Measurements from ENCODE around the gene XYLT1.

DNA sequence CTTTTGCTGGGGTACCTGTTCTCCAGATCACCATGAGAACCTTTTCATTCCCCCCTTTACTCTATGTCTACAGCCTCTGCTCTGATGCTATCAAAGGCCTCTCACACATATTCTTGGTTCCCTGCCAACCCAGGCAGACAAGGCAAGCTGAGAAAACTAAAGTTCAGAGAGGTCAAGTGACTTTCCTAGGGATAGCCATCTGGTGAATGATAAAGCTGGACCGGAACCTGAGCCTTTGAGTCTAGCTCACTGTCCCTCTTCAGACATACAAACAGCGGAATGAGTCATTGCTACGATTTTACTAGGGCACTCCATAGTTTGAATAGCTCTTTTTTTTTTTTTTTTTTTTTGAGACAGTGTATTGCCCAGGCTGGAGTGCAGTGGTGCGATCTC lies 73.3 kb downstream of the XYLT1 start:
- TF ChIP-seq, protein P1, sequence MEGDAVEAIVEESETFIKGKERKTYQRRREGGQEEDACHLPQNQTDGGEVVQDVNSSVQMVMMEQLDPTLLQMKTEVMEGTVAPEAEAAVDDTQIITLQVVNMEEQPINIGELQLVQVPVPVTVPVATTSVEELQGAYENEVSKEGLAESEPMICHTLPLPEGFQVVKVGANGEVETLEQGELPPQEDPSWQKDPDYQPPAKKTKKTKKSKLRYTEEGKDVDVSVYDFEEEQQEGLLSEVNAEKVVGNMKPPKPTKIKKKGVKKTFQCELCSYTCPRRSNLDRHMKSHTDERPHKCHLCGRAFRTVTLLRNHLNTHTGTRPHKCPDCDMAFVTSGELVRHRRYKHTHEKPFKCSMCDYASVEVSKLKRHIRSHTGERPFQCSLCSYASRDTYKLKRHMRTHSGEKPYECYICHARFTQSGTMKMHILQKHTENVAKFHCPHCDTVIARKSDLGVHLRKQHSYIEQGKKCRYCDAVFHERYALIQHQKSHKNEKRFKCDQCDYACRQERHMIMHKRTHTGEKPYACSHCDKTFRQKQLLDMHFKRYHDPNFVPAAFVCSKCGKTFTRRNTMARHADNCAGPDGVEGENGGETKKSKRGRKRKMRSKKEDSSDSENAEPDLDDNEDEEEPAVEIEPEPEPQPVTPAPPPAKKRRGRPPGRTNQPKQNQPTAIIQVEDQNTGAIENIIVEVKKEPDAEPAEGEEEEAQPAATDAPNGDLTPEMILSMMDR (optimal IDR thresholded peaks at IDR 0.05 in 1 of 3, IDR thresholded peaks at IDR 0.05 in 1 of 3, conservative IDR thresholded peaks at IDR 0.05 in 1 of 3; ENCODE audit: extremely low read depth in 1 of 3, insufficient read depth in 2 of 3, low read length in 3 of 3): no peak
- no peak for TF ChIP-seq EZH2 (IDR thresholded peaks at IDR 0.05; ENCODE audit: low read length)
